ENCODE data around the gene MAML3.

GRCh38 chr4:140081641-140082390, 72.2 kb downstream of the MAML3 start:
- TF ChIP-seq CTCF (IDR thresholded peaks at IDR 0.05): no peak
- TF ChIP-seq EP300 (IDR thresholded peaks at IDR 0.05): no peak
- TF ChIP-seq POLR2AphosphoS5 (IDR thresholded peaks at IDR 0.05): no peak

Measured in suprapubic skin (tissue), 4 donors.